GM12874 (cell line): ENCODE data around the gene FRMD4A.
A peak's percentile ranks its signal among the peaks of the same experiment; 100 is the strongest.

Experiments
- TF ChIP-seq, protein P1 (sequence below): IDR thresholded peaks from 2 replicates; pipeline ENCODE4 v1.5.1; 2011; ENCODE audit warnings: low read depth, mild to moderate bottlenecking, control low read depth, low read length, moderate library complexity; ENCODE audit not compliant: insufficient read depth

Gene FRMD4A

DNA sequence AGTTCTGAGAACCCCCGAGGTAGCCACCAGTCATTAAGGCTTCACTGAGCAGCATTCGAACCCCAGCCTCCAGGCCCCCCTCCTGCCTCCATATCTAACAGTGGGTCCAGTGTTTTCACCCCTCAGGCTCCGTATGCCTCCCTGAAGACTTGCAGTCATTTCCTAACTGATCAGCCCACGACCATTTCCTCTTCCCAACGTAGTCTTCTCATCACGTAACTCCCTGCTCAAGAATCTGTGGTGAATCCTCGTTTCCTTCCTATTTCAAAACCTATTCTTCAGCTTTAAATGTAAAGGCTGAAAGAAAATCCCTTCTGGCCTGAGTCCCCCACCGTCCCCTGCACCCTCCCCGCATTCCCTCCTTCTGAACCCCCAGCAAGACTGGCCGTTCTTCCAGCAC lies 21.1 kb downstream of the FRMD4A start:
- TF ChIP-seq, protein P1, sequence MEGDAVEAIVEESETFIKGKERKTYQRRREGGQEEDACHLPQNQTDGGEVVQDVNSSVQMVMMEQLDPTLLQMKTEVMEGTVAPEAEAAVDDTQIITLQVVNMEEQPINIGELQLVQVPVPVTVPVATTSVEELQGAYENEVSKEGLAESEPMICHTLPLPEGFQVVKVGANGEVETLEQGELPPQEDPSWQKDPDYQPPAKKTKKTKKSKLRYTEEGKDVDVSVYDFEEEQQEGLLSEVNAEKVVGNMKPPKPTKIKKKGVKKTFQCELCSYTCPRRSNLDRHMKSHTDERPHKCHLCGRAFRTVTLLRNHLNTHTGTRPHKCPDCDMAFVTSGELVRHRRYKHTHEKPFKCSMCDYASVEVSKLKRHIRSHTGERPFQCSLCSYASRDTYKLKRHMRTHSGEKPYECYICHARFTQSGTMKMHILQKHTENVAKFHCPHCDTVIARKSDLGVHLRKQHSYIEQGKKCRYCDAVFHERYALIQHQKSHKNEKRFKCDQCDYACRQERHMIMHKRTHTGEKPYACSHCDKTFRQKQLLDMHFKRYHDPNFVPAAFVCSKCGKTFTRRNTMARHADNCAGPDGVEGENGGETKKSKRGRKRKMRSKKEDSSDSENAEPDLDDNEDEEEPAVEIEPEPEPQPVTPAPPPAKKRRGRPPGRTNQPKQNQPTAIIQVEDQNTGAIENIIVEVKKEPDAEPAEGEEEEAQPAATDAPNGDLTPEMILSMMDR = no peak

DNA sequence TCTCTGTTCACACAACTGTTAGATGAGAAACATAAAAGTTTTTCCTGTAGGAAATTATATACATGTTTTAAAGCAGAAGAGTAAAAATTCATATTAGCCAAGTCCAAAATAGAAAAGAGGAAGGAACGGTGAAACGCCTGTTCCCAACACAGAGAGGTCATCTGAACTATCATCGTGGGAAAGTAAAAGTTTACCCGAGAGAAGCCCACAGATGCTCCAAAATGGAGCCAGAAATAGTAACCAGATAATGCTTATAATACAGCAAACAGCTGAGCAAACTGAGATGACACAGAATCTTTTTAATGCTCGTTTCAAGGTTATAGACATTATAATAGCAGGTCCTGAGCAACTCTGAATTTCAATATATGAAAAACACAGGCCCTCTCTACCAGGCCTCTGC lies 24.5 kb downstream of the FRMD4A start:
- TF ChIP-seq, protein P1 = no peak

DNA sequence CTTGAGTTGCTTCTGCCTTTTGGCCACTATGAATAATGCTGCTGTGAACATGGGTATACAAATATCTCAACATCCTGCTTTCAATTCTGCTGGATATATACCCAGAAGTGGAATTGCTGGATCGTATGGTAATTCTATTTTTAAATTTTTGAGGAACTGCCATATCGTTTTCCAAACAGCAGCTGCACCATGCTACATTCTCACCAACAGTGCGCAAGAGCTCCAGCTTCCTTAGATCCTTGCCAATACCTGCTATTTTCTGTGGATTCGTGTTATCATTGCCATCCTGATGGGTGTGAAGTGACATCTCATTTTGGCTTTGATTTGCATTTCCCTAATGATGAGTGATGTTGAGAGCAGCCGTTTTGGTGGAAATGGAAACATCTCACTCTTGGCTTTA lies 26.7 kb downstream of the FRMD4A start:
- TF ChIP-seq, protein P1 = no peak

DNA sequence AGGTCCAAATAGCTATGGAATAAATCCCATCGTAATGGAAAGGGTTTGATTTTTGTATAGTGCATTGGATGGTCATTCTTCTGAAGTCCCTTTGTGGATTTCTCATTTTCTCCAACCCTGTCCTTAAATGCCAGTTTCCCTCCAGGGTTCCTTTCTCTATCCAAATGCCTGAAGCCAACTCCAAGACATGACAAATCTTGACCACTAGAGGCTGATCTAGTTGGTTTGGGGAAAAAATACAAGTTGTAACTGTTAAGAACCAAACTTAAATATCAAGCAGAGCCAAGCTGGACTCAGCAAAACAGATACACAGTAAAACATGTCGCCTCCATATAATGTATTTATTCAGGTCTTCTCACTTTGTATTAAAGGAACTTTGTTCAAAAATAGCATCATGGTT lies 28.7 kb downstream of the FRMD4A start:
- TF ChIP-seq, protein P1 = peak; percentile 36; the same call in 1 of the 2 replicates

DNA sequence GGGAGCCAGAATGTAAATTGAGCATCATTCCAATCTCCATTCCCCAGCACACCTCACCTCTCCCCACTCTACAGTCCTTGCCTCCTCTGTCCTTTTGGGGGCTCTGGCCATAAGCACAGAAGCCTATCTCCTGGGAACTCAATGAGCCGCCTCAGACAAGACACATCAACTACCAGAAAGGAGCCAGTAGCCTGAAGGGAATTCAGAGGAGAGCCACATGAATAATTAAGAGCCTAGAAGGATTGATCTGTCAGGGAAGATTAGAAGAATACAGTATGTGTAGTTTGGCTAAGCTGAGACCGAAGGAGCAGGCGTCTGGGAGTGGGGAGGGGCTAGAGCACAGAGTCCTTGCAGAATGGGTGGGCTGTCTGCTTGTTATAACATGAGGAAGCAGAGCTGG lies 31.2 kb downstream of the FRMD4A start:
- TF ChIP-seq, protein P1 = no peak

DNA sequence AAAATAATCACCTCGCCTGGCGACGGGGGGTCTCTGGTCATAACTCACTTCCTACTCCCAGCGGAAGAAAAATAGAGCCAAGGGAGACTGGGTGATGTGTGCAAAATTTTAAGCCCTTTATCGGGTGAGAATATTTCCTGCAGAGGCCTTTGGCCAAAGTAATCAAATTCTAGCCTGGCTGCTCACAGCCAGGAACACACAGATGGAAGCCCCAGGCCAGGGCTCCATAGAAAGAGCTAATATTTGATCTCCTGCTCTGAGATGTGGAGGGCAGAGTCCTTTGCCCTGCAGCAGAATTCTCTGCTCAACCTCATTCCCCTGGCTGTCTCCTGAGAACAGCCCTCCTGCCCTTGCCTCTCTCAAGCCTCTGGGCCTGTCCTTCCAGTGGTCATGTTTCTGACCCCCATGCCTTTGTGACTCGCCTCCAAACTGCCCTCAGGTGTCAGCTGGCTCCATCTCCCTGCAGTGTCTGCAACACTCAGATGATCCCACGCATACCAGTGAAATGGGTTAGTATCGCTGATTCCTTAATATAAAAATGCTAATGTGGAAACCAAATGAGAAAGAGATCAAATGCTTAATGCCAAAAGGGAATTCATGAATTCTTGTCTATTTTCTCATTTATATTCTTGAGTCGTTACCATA lies 34.5 kb downstream of the FRMD4A start:
- TF ChIP-seq, protein P1 = no peak

DNA sequence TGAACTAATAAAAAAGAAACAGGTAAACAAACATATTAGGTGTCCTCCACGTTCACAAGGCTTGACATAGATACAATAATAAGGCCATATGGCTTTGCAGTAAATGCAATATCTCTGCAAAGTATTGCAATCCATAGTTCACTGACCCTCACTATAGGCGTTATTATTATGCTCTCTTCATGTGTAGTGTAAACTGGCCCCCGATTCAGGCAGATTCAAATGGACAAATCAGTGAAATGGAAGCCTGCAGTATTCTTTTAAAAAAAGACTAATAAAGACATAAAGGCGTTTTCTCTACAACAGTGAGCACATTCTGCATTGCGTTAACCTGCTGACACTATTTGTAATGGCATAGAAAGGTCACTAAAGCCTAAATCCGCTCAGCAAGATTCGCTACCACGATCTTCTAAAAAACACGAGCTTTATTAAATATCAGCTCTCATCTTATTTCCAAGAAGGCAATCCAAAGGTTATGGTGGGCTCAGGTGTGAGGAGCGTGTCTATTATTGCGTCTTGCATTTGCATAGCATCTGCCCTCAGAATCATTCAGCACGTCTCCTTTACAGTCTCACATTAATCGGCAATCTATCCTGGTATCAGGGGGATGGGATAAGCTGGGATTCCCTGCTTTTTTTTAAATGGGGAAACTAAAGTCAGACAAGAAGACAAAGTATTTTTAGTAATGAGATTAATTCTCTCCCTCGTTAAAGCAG lies 36.2 kb downstream of the FRMD4A start:
- TF ChIP-seq, protein P1 = no peak
